HTERT RPE-1 (cell line): Measurements from ENCODE around the gene NSDHL.
"Not testable (repeated sequence)": the region's sequence is repeated elsewhere in the genome, so short reads cannot be mapped to it uniquely, and the experiment has no call there.

Source experiments
- in situ Hi-C: fragments of 300-500 bp; cut with MboI; formaldehyde crosslinking; loops from 4 replicates; pipeline ENCODE4 v1.14.3; 2020; ENCODE audit warnings: low sequenced_read_pairs

Gene NSDHL

DNA sequence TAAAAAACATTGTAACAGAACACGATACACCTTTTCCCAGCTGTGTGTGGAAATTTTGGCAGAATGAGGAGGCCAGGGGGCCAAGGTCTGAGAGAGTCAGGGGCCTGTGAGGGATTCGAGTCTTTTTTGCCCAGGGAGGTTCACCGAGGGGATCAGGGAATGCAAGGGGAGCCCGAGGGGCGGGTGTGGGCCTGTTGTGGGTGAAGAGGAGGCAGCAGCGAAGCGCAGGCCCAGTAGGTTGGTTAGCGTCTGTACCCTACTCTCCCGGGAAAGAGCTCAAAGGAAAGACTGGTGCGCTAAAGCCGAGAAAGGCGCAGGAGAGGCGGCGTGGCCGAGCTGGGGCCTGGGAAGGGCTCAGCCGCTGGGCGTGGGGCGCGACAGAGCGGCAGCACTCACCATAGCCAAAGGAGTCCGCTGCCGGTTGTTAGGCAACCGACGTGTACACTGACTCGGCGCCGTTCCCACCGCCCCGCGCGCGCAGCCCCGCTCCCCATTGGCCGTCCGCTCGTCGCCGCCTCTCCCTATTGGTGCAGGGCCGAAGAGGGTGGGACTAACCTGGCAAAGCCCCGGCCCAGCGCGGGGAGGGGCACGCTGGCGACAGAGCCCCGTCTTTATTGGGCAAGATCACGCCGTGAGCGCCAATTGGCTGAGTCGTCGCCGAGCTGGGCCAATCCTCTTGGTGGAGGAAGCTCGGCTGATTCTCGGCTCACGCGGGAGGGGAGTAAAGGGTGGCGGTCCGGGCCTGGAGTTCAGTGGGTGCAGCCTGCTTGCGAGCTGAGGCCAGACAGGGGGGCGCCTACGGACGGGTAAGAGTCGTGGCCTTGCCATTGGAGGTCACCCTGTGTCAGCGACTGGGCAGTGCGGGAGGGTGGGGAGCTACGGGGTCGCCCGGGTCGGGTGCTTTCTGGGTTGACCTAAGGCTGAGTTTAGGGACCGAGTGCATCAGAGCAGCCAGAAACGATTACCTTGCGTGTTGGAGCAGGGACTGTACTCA lies at the start of gene NSDHL, which contains the start of gene CETN2:
NSDHL (plus strand) TSS at position 752 of the 994 bp plus-strand sequence. CDS start 15,262 bp downstream, outside the sequence.
CETN2 (minus strand) TSS at position 446 of the 994 bp plus-strand sequence; CDS start at position 399, 47 bp downstream.
- in situ Hi-C loops: no loop called here

DNA sequence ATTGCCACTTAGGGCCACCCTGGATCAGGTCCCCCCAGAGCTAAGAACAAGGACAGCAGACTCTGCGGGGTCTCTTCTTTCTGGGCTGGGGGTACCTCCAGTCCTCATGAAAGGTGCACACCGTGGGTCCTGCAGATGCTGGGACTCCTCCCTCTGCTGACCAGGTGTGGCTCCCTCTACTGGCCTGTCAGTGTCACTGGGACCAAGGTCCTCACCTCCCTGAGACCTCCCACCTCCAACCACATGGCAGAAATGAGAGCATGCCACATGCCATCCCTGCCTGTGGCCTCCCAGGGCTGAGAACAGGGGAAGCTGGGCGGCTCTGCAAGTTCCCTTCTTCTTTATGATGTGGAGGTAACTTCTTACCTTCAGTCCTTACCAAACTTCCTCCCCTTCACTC lies 43.8 kb upstream of the NSDHL start:
- in situ Hi-C loops: not testable (repeated sequence)

- in situ Hi-C loops: no loop called here
Observed at GRCh38 chrX:152798945-152799344, 31.9 kb upstream of the NSDHL start.

GRCh38 chrX:152806035-152806434 lies 24.8 kb upstream of the NSDHL start:
- in situ Hi-C loops: no loop called here

GRCh38 chrX:152810403-152810802 lies 20.5 kb upstream of the NSDHL start:
- in situ Hi-C loops: no loop called here

- in situ Hi-C loops: no loop called here
Observed at GRCh38 chrX:152813206-152813605, 17.7 kb upstream of the NSDHL start.

DNA sequence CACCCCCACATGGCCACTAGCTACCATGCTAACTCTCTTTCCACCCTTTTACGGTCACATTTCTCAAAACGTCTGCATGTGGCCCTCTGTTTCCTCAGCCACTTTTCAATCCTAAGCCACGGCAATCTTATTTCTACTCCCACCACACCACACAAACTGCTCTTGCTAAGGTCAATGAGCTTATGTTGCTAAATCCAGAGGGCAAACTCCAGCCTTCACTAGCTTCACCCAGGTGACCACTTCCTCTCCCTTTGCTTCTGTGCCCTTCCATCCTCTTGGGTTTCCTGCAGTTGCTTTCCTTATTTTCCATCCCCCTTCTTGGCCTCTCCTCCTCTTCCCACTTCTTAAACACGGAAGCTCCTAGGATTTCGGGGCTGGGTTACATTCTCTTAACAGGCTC lies 16.8 kb upstream of the NSDHL start:
- in situ Hi-C loops: no loop called here

GRCh38 chrX:152817078-152817764 lies 13.6 kb upstream of the NSDHL start:
- in situ Hi-C loops: no loop called here

DNA sequence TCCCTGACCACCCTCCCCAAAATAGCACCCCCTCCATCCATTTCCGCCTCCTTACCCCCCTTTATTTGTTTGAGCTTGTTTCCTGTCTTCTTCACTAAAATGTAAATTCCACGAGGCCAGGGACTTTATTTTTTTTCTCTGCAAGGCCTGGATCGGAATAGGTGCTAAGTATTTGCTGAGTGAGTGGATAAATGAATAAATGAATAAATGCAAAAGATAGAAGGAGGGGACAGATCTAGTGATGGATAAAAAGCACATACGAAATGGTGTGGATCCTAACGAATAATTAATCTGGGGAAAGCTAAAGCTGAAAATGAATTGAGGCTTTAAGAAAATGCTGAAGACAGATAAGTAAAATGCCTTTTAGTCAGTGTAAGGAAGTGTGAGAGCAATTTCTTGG lies 12.5 kb upstream of the NSDHL start:
- in situ Hi-C loops: no loop called here

DNA sequence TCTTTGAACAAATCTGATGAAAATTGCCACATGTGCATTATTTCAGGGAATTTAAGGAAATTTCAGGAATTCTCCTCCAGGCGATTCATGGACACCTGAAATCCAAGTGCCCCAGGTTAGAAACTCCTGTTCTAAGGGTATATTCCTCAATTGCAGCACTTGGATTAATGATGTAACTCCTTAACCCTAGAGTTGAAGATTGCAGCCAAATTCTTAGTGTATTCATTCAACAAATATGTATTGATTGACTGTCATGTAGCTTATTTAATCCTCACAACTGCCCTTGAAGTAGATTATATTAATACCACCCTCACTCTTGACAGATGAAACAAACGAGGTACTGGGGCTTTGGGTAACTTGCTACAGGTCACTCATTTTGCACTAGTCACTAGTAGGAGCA lies 11.6 kb upstream of the NSDHL start:
- in situ Hi-C loops: no loop called here

DNA sequence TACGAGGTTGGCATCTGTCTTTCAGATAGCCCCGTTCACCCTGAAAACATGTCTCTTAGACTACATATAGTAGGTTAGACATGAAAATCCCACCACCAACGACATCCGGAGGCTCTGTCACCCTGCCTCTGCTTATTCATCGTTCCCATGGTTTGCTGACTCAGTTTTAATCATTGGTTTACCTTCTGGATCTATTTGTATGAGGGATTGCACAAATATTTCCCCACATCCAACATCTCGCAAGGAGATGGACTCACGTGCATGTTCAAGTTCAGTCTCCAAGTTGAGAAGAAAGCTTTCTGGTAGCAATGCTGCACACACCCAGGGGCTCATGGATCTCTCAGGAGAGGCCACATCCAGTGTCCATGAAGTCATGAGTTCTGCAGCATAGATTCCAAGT lies 11.1 kb upstream of the NSDHL start:
- in situ Hi-C loops: no loop called here

- in situ Hi-C loops: no loop called here
Observed at GRCh38 chrX:152821145-152821765, 9.6 kb upstream of the NSDHL start.

- in situ Hi-C loops: no loop called here
Observed at GRCh38 chrX:152822383-152823086, 8.3 kb upstream of the NSDHL start.

DNA sequence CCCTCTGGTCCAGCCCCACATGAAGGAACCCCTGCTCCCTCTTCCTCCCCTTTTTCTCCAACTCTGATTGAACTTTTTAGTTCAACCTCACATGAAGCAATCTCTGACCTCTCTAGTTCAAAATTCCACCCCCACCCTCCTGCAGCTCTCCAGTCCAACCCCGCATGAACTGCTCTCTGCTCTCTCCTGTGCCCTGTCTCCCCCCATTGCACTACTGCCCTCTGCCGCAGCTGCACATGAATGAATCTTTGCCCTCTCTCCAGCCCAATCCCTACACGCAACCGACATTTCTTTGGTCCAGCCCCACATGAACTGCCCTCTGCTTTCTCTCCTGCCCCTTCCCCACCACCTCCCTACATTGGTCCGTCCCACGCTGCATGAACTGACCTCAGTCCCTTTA lies 7.2 kb upstream of the NSDHL start:
- in situ Hi-C loops: no loop called here

- in situ Hi-C loops: no loop called here
Observed at GRCh38 chrX:152824841-152825374, 6.0 kb upstream of the NSDHL start.

DNA sequence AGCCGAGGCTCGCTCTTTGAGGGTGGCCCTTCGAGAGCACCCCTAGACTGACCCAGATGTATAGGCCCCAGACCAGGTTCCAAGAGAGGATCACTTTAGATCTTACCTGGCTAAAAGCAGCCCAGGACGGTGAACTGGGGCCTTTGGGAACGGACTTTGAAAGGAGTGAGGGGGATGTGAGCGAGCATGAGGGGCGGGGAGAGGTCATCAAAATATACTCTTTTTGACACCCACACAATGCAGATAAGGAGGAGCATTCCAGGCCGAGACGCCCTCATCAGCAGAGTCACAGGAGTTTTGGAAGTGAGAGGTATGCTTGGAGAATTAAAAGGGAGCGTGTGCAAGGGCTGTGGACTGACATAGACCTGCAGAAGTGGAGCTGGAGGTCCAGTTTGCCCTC lies 528 bp downstream of the NSDHL start:
- in situ Hi-C loops: no loop called here

- in situ Hi-C loops: no loop called here
Observed at GRCh38 chrX:152832520-152832919, 1.7 kb downstream of the NSDHL start.

GRCh38 chrX:152833378-152833777 lies 2.5 kb downstream of the NSDHL start:
- in situ Hi-C loops: no loop called here

DNA sequence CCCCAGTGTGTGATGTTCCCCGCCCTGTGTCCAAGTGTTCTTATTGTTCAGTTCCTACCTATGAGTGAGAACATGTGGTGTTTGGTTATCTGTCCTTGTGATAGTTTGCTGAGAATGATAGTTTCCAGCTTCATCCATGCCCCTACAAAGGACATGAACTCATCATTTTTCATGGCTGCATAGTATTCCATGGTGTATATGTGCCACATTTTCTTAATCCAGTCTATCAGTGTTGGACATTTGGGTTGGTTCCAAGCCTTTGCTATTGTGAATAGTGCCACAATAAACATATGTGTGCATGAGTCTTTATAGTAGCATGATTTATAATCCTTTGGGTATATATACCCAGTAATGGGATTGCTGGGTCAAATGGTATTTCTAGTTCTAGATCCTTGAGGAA lies 4.6 kb downstream of the NSDHL start:
- in situ Hi-C loops: not testable (repeated sequence)

GRCh38 chrX:152842772-152843338 lies 12.0 kb downstream of the NSDHL start:
- in situ Hi-C loops: no loop called here
